Thoracic aorta (tissue), 2 donors: ENCODE measurements around the gene ZNF267. TPM values are rescaled to one million over a fixed set of nuclear protein-coding genes. Genes with fewer than 3 reads are reported as not detected.

Experiments used
- ATAC-seq: fragments of 150-250 bp; one replicate; pipeline ENCODE4 v1.8.0; 2017; ENCODE audit warnings: low read depth; ENCODE audit not compliant: insufficient number of reproducible peaks, low FRiP score
- DNase-seq: peaks from one replicate; pipeline ENCODE4 v3.0.0-alpha.2; 2020; ENCODE audit warnings: low spot score
- H3K27ac ChIP-seq, 2 donors: fragments of 200-600 bp; sonication (generic); 1 replicate in 1 of 2; 2 replicates in 1 of 2; pipeline ENCODE4 v1.5.1; 2016; ENCODE audit warnings: mild to moderate bottlenecking in 2 of 2, moderate library complexity in 2 of 2
- H3K27me3 ChIP-seq: fragments of 200-600 bp; sonication (generic); replicated peaks from 2 replicates; pipeline ENCODE4 v1.6.0; 2016; ENCODE audit warnings: mild to moderate bottlenecking; ENCODE audit not compliant: insufficient read depth
- H3K36me3 ChIP-seq: fragments of 200-600 bp; sonication (generic); one replicate; pipeline ENCODE4 v1.5.1; 2016
- H3K4me1 ChIP-seq, 2 donors: fragments of 200-600 bp; sonication (generic); 1 replicate in 1 of 2; 2 replicates in 1 of 2; pipeline versions ENCODE4 v1.5.1 to v1.6.0; 2016; ENCODE audit warnings: low read depth in 2 of 2, mild to moderate bottlenecking in 1 of 2; ENCODE audit not compliant: control insufficient read depth in 1 of 2
- H3K4me3 ChIP-seq: fragments of 200-600 bp; sonication (generic); 2 replicates; pipeline ENCODE4 v1.5.1; 2016; ENCODE audit warnings: mild to moderate bottlenecking
- H3K9me3 ChIP-seq: fragments of 200-600 bp; sonication (generic); 2 replicates; pipeline ENCODE4 v1.5.1; 2016
- CTCF ChIP-seq: fragments of 200-600 bp; sonication (generic); IDR thresholded peaks from one replicate; pipeline ENCODE4 v1.5.1; 2019; ENCODE audit warnings: antibody characterized with exemption
- total RNA-seq, 2 donors: library from RNA; depleted of rRNA; stranded (reverse); fragments of >200 nt; gene quantifications; one replicate each; pipeline versions ENCODE4 v1.1.0 to v1.2.3, GENCODE V29; 2016

Gene ZNF267
- total RNA-seq, 2 donors from 2014 or later = 5.6 to 16.0 TPM

- ATAC-seq = no peak
These were observed 1.7 kb downstream of the ZNF267 start for GRCh38 chr16:31875112-31875803.

DNA sequence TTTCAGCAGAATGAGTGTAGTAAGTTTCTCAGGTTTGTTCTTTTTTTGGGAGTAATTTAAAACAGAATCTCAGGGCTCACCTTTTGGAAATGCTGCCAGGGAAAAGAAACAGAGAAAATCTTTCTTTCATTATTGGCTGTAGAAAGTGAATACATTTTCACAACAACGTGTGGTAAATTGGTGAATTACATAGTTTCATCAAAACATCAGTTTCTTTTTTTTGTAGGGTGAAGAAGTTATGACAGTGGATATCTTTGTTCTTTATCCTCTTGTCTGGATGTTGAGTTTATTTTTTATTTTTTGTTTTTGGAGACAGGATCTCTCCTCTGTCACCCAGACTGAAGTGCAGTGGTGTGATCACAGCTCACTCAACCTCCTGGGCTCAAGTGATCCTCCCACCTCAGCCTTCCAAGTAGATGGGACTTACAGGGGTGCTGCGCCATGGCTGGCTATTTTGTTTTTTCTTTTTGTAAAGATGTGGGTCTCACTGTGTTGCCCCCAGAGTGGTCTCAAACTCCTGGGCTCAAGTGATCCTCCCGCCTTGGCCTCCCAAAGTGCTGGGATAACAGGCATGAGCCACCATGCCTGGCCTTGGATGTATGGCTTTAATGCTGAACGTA lies 2.4 kb downstream of the ZNF267 start:
- H3K27ac ChIP-seq = no peak overlapping the region
- ATAC-seq = no peak

More at GRCh38 chr16:31875112-31875803, 1.7 kb downstream of the ZNF267 start:
- no peaks in the 10 kb centered on the region for H3K27me3 ChIP-seq
- no peaks in the 10 kb centered on the region for H3K36me3 ChIP-seq
- no peak for TF ChIP-seq CTCF
- peaks cover 35 to 52% of the 10 kb centered on the region in 2 donors for H3K4me1 ChIP-seq
- peak overlapping the region in 1 of 2 donors; percentile 39 for H3K27ac ChIP-seq
- peak overlapping the region; percentile 97 for H3K4me3 ChIP-seq
- DNase-seq = no peak
- H3K9me3 ChIP-seq = no peaks in the 10 kb centered on the region

GRCh38 chr16:31876951-31877828 lies 3.6 kb downstream of the ZNF267 start:
- DNase-seq = no peak
- Histone ChIP-seq H3K4me1 (peaks cover 44 to 61% of the 10 kb centered on the region in 2 donors), H3K9me3 (no peaks in the 10 kb centered on the region), H3K36me3 (no peaks in the 10 kb centered on the region), H3K27ac (peak overlapping the region in 1 of 2 donors; percentile 11), H3K4me3 (no peak overlapping the region), H3K27me3 (no peaks in the 10 kb centered on the region)
- TF ChIP-seq CTCF = no peak
- peak; percentile 58 for ATAC-seq

More for the DNA sequence above, 2.4 kb downstream of the ZNF267 start:
- H3K9me3 ChIP-seq = no peaks in the 10 kb centered on the region
- H3K4me1 ChIP-seq = peaks cover 40 to 58% of the 10 kb centered on the region in 2 donors
- DNase-seq = no peak
- H3K27me3 ChIP-seq = no peaks in the 10 kb centered on the region
- no peaks in the 10 kb centered on the region for H3K36me3 ChIP-seq
- H3K4me3 ChIP-seq = peak overlapping the region; percentile 97
- no peak for TF ChIP-seq CTCF

DNA sequence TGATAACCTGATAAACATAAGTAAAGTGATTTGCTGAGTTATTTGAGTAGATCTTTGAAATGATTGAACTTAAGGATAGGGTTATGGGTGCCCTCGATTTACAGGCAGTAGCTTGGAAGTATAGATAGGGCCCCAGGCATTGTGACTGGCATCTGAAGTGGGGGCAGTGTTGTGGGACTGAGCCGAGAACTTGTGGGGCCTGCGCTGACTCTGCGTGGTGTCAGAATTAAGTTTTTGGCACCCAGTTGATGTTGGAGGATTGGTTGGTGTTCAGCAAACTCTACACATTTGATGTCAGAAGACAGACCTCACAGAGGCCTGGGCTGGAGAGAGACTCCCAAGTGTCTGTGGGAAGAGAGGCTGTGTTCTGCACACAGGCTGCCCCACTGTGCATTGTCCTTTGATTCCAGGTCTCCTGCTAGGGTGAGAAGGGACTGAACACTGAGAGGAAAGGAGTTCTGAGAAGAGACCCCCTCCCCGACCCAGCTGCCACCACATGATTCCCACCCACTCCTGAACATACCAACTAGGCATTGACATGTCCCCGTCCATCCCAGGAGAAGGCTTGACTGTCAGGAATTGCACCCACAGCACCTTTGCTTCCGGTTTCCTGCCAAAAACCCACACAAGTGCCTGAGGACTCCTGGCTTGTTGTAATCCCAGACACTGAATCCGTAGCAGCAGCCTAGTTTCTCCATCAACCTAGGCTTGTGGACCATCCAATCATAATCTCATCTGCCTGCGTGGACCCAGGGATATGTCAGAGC lies 4.5 kb downstream of the ZNF267 start:
- Histone ChIP-seq H3K27ac (peak overlapping the region in 1 of 2 donors; percentile 11), H3K9me3 (no peaks in the 10 kb centered on the region), H3K4me3 (no peak overlapping the region), H3K27me3 (no peaks in the 10 kb centered on the region), H3K36me3 (no peaks in the 10 kb centered on the region), H3K4me1 (peaks cover 43 to 59% of the 10 kb centered on the region in 2 donors)
- DNase-seq (no peak), ATAC-seq (no peak)
- TF ChIP-seq CTCF = no peak
